GM21529 (cell line): ENCODE results near the gene PDPK1.
"Not testable (repeated sequence)": the region's sequence is repeated elsewhere in the genome, so short reads cannot be mapped to it uniquely, and the experiment has no call there.

Experiments
- ATAC-seq: cut with Tn5 transposase; IDR thresholded peaks from one replicate; pipeline ENCODE4 v1.9.1; 2021; ENCODE audit not compliant: unreplicated experiment

The PDPK1 gene

GRCh38 chr16:2586241-2586640, 48.4 kb downstream of the PDPK1 start:
- no peak for ATAC-seq

- ATAC-seq = no peak
Measured at GRCh38 chr16:2586901-2587480, 49.2 kb downstream of the PDPK1 start.

GRCh38 chr16:2587891-2588565, 50.2 kb downstream of the PDPK1 start:
- ATAC-seq = no peak

GRCh38 chr16:2591476-2592240, 53.8 kb downstream of the PDPK1 start:
- no peak for ATAC-seq

- ATAC-seq = no peak
Measured at GRCh38 chr16:2592786-2593185, 55.0 kb downstream of the PDPK1 start.

- ATAC-seq = no peak
Measured at GRCh38 chr16:2595393-2596205, 57.8 kb downstream of the PDPK1 start.

- no peak for ATAC-seq
Measured at GRCh38 chr16:2596747-2597559, 59.1 kb downstream of the PDPK1 start.

- ATAC-seq = no peak
Measured at GRCh38 chr16:2597560-2597902, 59.7 kb downstream of the PDPK1 start.

GRCh38 chr16:2598133-2598641, 60.4 kb downstream of the PDPK1 start:
- ATAC-seq = no peak

GRCh38 chr16:2598723-2599122, 60.9 kb downstream of the PDPK1 start:
- ATAC-seq = no peak

- ATAC-seq = not testable (repeated sequence)
Measured at GRCh38 chr16:2599165-2599564, 61.3 kb downstream of the PDPK1 start.

- ATAC-seq = not testable (repeated sequence)
Measured at GRCh38 chr16:2599785-2600184, 62.0 kb downstream of the PDPK1 start.

GRCh38 chr16:2601301-2602025, 63.6 kb downstream of the PDPK1 start:
- not testable (repeated sequence) for ATAC-seq

- ATAC-seq = not testable (repeated sequence)
Measured at GRCh38 chr16:2602175-2602574, 64.4 kb downstream of the PDPK1 start.

GRCh38 chr16:2603165-2604015, 65.6 kb downstream of the PDPK1 start:
- peak; percentile 67 for ATAC-seq

- ATAC-seq = not testable (repeated sequence)
Measured at GRCh38 chr16:2604016-2604369, 66.2 kb downstream of the PDPK1 start.

- peak; percentile 40 for ATAC-seq
Measured at GRCh38 chr16:2606820-2607219, 69.0 kb downstream of the PDPK1 start.

GRCh38 chr16:2609345-2609744, 71.5 kb downstream of the PDPK1 start:
- ATAC-seq = not testable (repeated sequence)
